ENCODE measurements around the gene FUOM. TPM values are rescaled to one million over a fixed set of nuclear protein-coding genes. Genes with fewer than 3 reads are reported as not detected.

The FUOM gene
- total and polyA plus RNA-seq, 2 of the 4 experiments (the other 2 are of a cell fraction) = 26.3 to 52.8 TPM

DNA sequence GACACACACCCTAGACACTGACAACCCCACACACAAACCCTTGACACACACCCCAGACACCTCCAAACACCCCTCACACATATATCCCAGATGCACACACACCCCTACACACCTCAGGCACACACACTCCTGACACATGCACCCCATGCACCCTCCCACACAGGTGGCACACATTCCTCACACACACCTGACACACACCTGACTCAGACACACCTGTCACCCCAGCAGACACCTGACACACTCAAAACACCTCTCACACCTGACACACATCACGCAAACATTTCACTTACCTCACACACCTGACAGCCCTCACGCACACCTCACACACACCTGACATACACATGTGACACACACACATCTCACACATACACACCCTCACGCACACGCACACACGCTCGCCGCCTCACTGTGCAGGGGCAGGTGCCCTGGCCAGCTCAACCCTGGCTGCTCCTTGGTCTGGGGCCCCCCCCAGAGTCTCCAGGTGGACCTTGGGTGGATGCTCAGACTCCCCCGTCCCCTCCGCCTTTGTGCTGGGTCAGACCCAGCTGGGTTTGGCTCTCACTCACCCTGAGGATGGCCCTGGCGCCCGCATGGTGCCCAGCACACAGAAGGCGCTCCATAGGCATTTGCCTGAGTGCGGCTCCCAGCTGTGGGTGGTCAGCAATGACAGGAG is 18.0 kb downstream of the FUOM start:
- H3K36me3 ChIP-seq (ENCODE audit: control insufficient read depth, insufficient read depth, low read length) = no peaks in the 10 kb centered on the region
- no peak overlapping the region for H2AK9ac ChIP-seq (replicated peaks; ENCODE audit: low read depth, low read length, poor library complexity)
- H3K9me1 ChIP-seq (ENCODE audit: insufficient read depth, low read length) = no peaks in the 10 kb centered on the region
- H3K4me2 ChIP-seq (ENCODE audit: low read depth, low read length) = no peak overlapping the region
- no peak overlapping the region for H3K9ac ChIP-seq (ENCODE audit: low read depth, low read length)
- no peak overlapping the region for H3K4ac ChIP-seq (ENCODE audit: low read depth, low read length)
- H2BK5ac ChIP-seq (ENCODE audit: low read depth, low read length, poor library complexity, severe bottlenecking) = no peak overlapping the region
- in situ Hi-C loops (cut with MboI; ENCODE audit: low sequenced_read_pairs) = no loop called here
- ATAC-seq (ENCODE audit: low read depth) = no peak
- H3K4me3 ChIP-seq (ENCODE audit: insufficient read depth, low read depth, low read length) = no peak overlapping the region
- H3K56ac ChIP-seq (ENCODE audit: extremely low read depth, insufficient read depth, low read length) = no peak overlapping the region
- H4K91ac ChIP-seq (ENCODE audit: insufficient read depth, low read depth, low read length) = no peak overlapping the region
- H3K79me1 ChIP-seq (ENCODE audit: low read depth in 1 of 2, low read length in 2 of 2) = no peaks in the 10 kb centered on the region
- DNase-seq = no peak
- H3K23ac ChIP-seq (ENCODE audit: low read depth, low read length) = no peak overlapping the region
- H2AFZ ChIP-seq (replicated peaks; ENCODE audit: low read length, poor library complexity) = peak overlapping the region; percentile 58
- no peaks in the 10 kb centered on the region for H4K20me1 ChIP-seq (ENCODE audit: insufficient read depth, low read length)
- BruUV-seq (replicated peaks) = no TSS peak
- no peak overlapping the region for H2BK15ac ChIP-seq (ENCODE audit: low read depth, low read length)
- intact Hi-C loops (cut with micrococcal nuclease) = no loop called here
- dilution Hi-C loops (cut with HindIII; ENCODE audit: low sequenced_read_pairs, unreplicated experiment) = no loop called here
- H4K8ac ChIP-seq (ENCODE audit: low read depth in 2 of 2, low read length in 2 of 2) = no peak overlapping the region
- H3K18ac ChIP-seq (ENCODE audit: low read depth, low read length) = no peak overlapping the region
- no peak overlapping the region for H3K27ac ChIP-seq (ENCODE audit: insufficient read depth, low read length)
- no peak overlapping the region for H3K14ac ChIP-seq (replicated peaks; ENCODE audit: low read depth, low read length)
- no peak overlapping the region for H2AK5ac ChIP-seq (ENCODE audit: low read depth, low read length)
- no peaks in the 10 kb centered on the region for H3K9me3 ChIP-seq (ENCODE audit: control insufficient read depth, insufficient read depth, low read length)
- TF ChIP-seq, protein P1, sequence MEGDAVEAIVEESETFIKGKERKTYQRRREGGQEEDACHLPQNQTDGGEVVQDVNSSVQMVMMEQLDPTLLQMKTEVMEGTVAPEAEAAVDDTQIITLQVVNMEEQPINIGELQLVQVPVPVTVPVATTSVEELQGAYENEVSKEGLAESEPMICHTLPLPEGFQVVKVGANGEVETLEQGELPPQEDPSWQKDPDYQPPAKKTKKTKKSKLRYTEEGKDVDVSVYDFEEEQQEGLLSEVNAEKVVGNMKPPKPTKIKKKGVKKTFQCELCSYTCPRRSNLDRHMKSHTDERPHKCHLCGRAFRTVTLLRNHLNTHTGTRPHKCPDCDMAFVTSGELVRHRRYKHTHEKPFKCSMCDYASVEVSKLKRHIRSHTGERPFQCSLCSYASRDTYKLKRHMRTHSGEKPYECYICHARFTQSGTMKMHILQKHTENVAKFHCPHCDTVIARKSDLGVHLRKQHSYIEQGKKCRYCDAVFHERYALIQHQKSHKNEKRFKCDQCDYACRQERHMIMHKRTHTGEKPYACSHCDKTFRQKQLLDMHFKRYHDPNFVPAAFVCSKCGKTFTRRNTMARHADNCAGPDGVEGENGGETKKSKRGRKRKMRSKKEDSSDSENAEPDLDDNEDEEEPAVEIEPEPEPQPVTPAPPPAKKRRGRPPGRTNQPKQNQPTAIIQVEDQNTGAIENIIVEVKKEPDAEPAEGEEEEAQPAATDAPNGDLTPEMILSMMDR (conservative IDR thresholded peaks at IDR 0.05; ENCODE audit: low read depth, low read length) = no peak
- no peak for TF ChIP-seq BHLHE40 (IDR thresholded peaks at IDR 0.05; ENCODE audit: low read depth, low read length)
- no peak for TF ChIP-seq SMC3 (IDR thresholded peaks at IDR 0.05; ENCODE audit: low read depth, low read length)
- TF ChIP-seq, protein P2, sequence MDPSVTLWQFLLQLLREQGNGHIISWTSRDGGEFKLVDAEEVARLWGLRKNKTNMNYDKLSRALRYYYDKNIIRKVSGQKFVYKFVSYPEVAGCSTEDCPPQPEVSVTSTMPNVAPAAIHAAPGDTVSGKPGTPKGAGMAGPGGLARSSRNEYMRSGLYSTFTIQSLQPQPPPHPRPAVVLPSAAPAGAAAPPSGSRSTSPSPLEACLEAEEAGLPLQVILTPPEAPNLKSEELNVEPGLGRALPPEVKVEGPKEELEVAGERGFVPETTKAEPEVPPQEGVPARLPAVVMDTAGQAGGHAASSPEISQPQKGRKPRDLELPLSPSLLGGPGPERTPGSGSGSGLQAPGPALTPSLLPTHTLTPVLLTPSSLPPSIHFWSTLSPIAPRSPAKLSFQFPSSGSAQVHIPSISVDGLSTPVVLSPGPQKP (IDR thresholded peaks at IDR 0.05; ENCODE audit: borderline replicate concordance, low read depth, low read length) = no peak
- TF ChIP-seq, protein P3, sequence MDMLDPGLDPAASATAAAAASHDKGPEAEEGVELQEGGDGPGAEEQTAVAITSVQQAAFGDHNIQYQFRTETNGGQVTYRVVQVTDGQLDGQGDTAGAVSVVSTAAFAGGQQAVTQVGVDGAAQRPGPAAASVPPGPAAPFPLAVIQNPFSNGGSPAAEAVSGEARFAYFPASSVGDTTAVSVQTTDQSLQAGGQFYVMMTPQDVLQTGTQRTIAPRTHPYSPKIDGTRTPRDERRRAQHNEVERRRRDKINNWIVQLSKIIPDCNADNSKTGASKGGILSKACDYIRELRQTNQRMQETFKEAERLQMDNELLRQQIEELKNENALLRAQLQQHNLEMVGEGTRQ (IDR thresholded peaks at IDR 0.05; ENCODE audit: low read depth, low read length) = no peak
- H3K4me1 ChIP-seq (ENCODE audit: control insufficient read depth, insufficient read depth, low read length) = peaks cover 3% of the 10 kb centered on the region; the same call in 1 of the 2 replicates
- no peak overlapping the region for H4K5ac ChIP-seq (ENCODE audit: low read depth, low read length)
- no peak overlapping the region for H2BK20ac ChIP-seq (ENCODE audit: low read depth, low read length)
- H2BK120ac ChIP-seq (ENCODE audit: low read depth, low read length) = no peak overlapping the region
- peaks cover 39% of the 10 kb centered on the region for H3K27me3 ChIP-seq (ENCODE audit: control insufficient read depth, insufficient read depth, low read length)
- CTCF ChIA-PET = no interaction called here
- POLR2A ChIA-PET (ENCODE audit: unreplicated experiment) = no interaction called here
- 77% methylated on average over 5 of the region's 13 CpGs; no CpG with 5 or more reads in 1 of the 2 experiments for WGBS, 2 experiments (ENCODE audit: extremely low coverage in 2 of 2, insufficient read length in 1 of 2)
